Measurements from ENCODE around the gene CAPN7.

DNA sequence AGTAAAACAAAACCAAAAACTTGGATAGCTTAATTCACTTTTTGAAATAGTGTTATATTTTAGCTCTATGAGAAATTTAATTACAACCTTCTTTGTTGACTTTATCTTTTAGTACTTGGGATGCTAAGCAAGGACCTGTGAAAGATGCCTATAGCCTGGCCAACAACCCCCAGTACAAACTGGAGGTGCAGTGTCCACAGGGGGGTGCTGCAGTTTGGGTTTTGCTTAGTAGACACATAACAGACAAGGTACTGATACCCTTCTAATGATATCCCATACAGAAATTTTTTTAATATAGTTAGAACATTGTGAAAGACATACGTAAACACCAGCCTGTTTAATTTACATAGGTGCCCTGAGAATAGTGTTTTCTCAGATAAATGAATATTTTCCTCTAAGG is 35.3 kb downstream of the CAPN7 start:
- TF ChIP-seq, protein P1, sequence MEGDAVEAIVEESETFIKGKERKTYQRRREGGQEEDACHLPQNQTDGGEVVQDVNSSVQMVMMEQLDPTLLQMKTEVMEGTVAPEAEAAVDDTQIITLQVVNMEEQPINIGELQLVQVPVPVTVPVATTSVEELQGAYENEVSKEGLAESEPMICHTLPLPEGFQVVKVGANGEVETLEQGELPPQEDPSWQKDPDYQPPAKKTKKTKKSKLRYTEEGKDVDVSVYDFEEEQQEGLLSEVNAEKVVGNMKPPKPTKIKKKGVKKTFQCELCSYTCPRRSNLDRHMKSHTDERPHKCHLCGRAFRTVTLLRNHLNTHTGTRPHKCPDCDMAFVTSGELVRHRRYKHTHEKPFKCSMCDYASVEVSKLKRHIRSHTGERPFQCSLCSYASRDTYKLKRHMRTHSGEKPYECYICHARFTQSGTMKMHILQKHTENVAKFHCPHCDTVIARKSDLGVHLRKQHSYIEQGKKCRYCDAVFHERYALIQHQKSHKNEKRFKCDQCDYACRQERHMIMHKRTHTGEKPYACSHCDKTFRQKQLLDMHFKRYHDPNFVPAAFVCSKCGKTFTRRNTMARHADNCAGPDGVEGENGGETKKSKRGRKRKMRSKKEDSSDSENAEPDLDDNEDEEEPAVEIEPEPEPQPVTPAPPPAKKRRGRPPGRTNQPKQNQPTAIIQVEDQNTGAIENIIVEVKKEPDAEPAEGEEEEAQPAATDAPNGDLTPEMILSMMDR (IDR thresholded peaks at IDR 0.05 in 8 of 11, conservative IDR thresholded peaks at IDR 0.05 in 3 of 11) = peak in 7 of 11 experiments; percentile 18 to 51 (median 38)
- no peak for TF ChIP-seq POLR2A (IDR thresholded peaks at IDR 0.05)
